Pancreas (tissue), 10 donors: Measurements from ENCODE around the gene RTN4R. TPM values are rescaled to one million over a fixed set of nuclear protein-coding genes. Genes with fewer than 3 reads are reported as not detected.

Source experiments
- ATAC-seq, 4 donors: fragments of 200-7000 bp; cut with Tn5 transposase; one replicate each; pipeline versions ENCODE4 v1.8.0 to v1.9.1; 2020; ENCODE audit warnings: mild to moderate bottlenecking in 4 of 4, moderate library complexity in 4 of 4
- DNase-seq, 6 donors: peaks; one replicate each; pipeline ENCODE4 v3.0.0-alpha.2; 2020
- FAIRE-seq: peaks from 2 replicates; lab custom pipeline; 2012; peaks lifted over from hg19 to GRCh38; lab: Jason Lieb, UNC
- H3K27ac ChIP-seq, 4 donors: fragments of 200-600 bp; sonication (generic); 1 replicate in 3 of 4; 2 replicates in 1 of 4; pipeline versions ENCODE4 v1.5.0 to v1.8.0; 2020
- H3K27me3 ChIP-seq, 4 donors: fragments of 200-600 bp; one replicate each; pipeline ENCODE4 v1.8.0; 2021
- H3K36me3 ChIP-seq, 3 donors: fragments of 200-600 bp; sonication (generic) in 1 of 3; one replicate each; pipeline versions ENCODE4 v1.5.0 to v1.8.0; 2020 to 2021
- H3K4me1 ChIP-seq, 3 donors: fragments of 200-600 bp; one replicate each; pipeline ENCODE4 v1.8.0; 2021
- H3K4me3 ChIP-seq, 4 donors: fragments of 200-600 bp; sonication (generic) in 2 of 4; one replicate each; pipeline versions ENCODE4 v1.5.0 to v1.8.0; 2020 to 2021
- H3K9me3 ChIP-seq, 4 donors: fragments of 200-600 bp; one replicate each; pipeline ENCODE4 v1.8.0; 2021
- CTCF ChIP-seq, 4 donors: fragments of 200-600 bp; sonication (generic) in 3 of 4; IDR thresholded peaks; one replicate each; pipeline versions ENCODE4 v1.5.0 to v1.8.0; 2021; ENCODE audit warnings: antibody characterized with exemption in 4 of 4
- WGBS, 2 donors: extraction: QIAGEN DNeasy Blood & Tissue Kit; methylation state at CpG; one replicate each; pipeline ENCODE4 v1.1.7; 2013; 5-methylcytosine and 5-hydroxymethylcytosine counted together
- intact Hi-C, 3 donors: fragments of 100-400 bp; cut with DNase I; formaldehyde crosslinking; loops; one replicate each; pipeline versions ENCODE4 v1.11.1 to v1.14.2; 2022
- polyA plus RNA-seq, 2 donors: library from polyadenylated mRNA; stranded (reverse); fragments of 200-250 nt; gene quantifications; one replicate each; pipeline ENCODE4 v1.2.3, GENCODE V29; 2013
- total RNA-seq, 6 donors: library from RNA; stranded (reverse); fragmentation: NEBNext Ultra II Directional in 4 of 6; extraction: Animal tissue kit (Norgen Biotek cat#: 25700) in 4 of 6; gene quantifications; one replicate each; pipeline versions ENCODE4 v1.2.1 to v1.2.4, GENCODE V29; 2021 to 2023
- donor health status: healthy with polysubstance abuse.
- donor health status: DM: no; HTN: no; CAD: no; lungs with moderate emphysema.
- donor health status: DM: no; HTN: no; CAD: no.
- donor health status: control.
- donor health status: control.
- donor health status: Bipolar disorder and iron deficiency.
- donor health status: DM: yes; HTN: yes; CAD: no.
- donor health status: DM: no; HTN: no; CAD: no.
- donor health status: DM: no; HTN: no; CAD: no.
- donor health status: DM: yes; HTN: yes; CAD: no.

The RTN4R gene
- total and polyA plus RNA-seq, 8 donors, result 0.88 to 7.4 (median 1.7) TPM

- intact Hi-C loops, result no loop called here
- FAIRE-seq (no peak), ATAC-seq (peak in 2 of 4 donors; percentile 16 to 18), DNase-seq (no peak)
- no peak for TF ChIP-seq CTCF (IDR thresholded peaks at IDR 0.05)
- peaks cover 9 to 14% (median 12%) of the 10 kb centered on the region in 3 donors for H3K4me1 ChIP-seq
- 76 to 84% methylated on average over 6 of the region's 6 CpGs for WGBS, 2 donors
- no peaks in the 10 kb centered on the region for H3K9me3 ChIP-seq
- H3K27ac ChIP-seq, result no peak overlapping the region
- no peaks in the 10 kb centered on the region for H3K36me3 ChIP-seq
- no peak overlapping the region for H3K4me3 ChIP-seq
- no peaks in the 10 kb centered on the region for H3K27me3 ChIP-seq
Observed at GRCh38 chr22:20247608-20248171, 20.4 kb downstream of the RTN4R start.

DNA sequence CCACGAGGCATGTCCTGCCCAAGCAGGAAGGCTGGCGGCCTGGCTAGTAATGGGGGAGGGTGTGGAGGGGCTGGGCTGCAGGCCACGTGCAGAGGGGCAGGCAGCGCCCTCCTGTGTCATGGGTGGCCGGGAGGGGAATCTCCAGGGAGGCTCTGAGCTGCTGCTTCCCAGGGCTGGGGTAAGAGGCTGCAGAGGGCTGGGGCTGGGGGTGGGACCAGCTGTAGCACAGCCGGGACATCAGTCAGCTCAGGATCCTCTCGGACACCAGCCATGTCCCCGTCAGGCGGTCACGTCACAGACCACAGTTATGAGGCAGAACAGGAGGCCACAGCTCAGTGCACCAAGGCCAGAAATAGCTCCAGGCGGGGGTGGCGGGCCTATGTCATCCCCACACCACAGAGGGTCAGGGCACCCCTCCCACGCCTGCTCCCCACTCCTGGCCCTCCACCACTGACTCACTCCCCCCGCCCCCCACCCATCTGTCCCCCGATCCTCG, 21.1 kb downstream of the RTN4R start:
- no peak for TF ChIP-seq CTCF (IDR thresholded peaks at IDR 0.05)
- DNase-seq, result no peak
- intact Hi-C loops, result no loop called here
- H3K36me3 ChIP-seq, result no peaks in the 10 kb centered on the region
- H3K27me3 ChIP-seq, result no peaks in the 10 kb centered on the region
- ATAC-seq, result no peak
- H3K4me1 ChIP-seq, result peaks cover 9 to 14% (median 12%) of the 10 kb centered on the region in 3 donors
- WGBS, 2 donors, result 70 to 79% methylated on average over 15 to 16 of the region's 16 CpGs
- H3K27ac ChIP-seq, result no peak overlapping the region
- FAIRE-seq, result no peak
- no peak overlapping the region for H3K4me3 ChIP-seq
- H3K9me3 ChIP-seq, result no peaks in the 10 kb centered on the region

DNA sequence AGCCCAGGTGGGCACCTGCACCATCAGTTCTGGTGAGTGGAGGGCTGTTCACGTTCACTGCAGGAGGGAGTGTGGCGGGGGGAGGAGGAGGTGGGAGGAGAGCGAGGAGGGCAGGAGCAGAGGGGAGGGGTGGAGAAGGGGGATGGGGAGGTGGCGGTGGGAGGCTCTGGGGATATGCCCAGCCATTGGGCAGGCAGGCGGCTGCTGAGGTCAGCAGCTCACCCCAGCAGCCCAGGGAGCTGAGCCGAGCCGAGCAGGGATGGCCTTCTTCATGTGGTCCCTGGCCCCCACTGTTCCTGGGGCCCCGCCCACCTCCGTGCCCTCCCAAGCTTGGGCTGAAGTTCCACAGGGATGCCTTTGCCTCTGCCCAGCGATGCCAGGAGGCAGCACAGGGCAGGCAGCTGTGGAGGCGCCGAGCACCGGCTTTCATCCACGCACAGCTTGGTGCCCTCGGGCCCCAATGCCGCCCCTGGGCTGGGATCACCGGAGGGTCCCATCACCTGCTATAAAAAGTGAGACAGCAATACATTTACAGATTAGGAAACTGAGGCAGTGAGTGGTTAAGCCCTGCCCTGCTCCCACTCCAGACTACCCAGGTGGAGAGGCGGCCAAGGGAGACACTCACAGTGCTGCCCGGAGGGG, 21.6 kb downstream of the RTN4R start:
- DNase-seq, result no peak
- H3K36me3 ChIP-seq, result no peaks in the 10 kb centered on the region
- FAIRE-seq, result no peak
- H3K27me3 ChIP-seq, result no peaks in the 10 kb centered on the region
- H3K4me1 ChIP-seq, result peaks cover 9 to 14% (median 12%) of the 10 kb centered on the region in 3 donors
- 93 to 95% methylated on average over 17 to 19 of the region's 19 CpGs for WGBS, 2 donors
- intact Hi-C loops, result no loop called here
- H3K9me3 ChIP-seq, result no peaks in the 10 kb centered on the region
- ATAC-seq, result no peak
- no peak overlapping the region for H3K4me3 ChIP-seq
- no peak for TF ChIP-seq CTCF (IDR thresholded peaks at IDR 0.05)
- H3K27ac ChIP-seq, result no peak overlapping the region

- ATAC-seq (no peak), DNase-seq (no peak), FAIRE-seq (no peak)
- no peaks in the 10 kb centered on the region for H3K27me3 ChIP-seq
- H3K27ac ChIP-seq, result no peak overlapping the region
- peaks cover 9 to 14% (median 12%) of the 10 kb centered on the region in 3 donors for H3K4me1 ChIP-seq
- intact Hi-C loops, result no loop called here
- no peaks in the 10 kb centered on the region for H3K9me3 ChIP-seq
- H3K36me3 ChIP-seq, result no peaks in the 10 kb centered on the region
- 90 to 97% methylated on average over 14 of the region's 14 CpGs for WGBS, 2 donors
- no peak overlapping the region for H3K4me3 ChIP-seq
- TF ChIP-seq CTCF (IDR thresholded peaks at IDR 0.05), result no peak
Observed at GRCh38 chr22:20245577-20246367, 22.3 kb downstream of the RTN4R start.
